PC-3 (cell line): ENCODE data around the gene ZFP62.
"Not testable (repeated sequence)": the region's sequence is repeated elsewhere in the genome, so short reads cannot be mapped to it uniquely, and the experiment has no call there.

ENCODE experiments used
- EZH2 ChIP-seq: fragments of 300-600 bp; sonication (generic); IDR thresholded peaks from one replicate; pipeline ENCODE4 v1.6.1; 2017; ENCODE audit warnings: antibody characterized with exemption, mild to moderate bottlenecking, low read length; ENCODE audit not compliant: unreplicated experiment
- EZH2phosphoT487 ChIP-seq: fragments of 300-600 bp; sonication (generic); IDR thresholded peaks from 2 replicates; pipeline ENCODE4 v1.6.1; 2018; ENCODE audit warnings: mild to moderate bottlenecking, antibody characterized with exemption, low read length, borderline replicate concordance
- TF ChIP-seq, protein P1 (sequence below): fragments of 300-600 bp; sonication (generic); conservative IDR thresholded peaks from 2 replicates; pipeline ENCODE4 v1.5.1; 2017; ENCODE audit warnings: antibody characterized with exemption, low read depth, mild to moderate bottlenecking, low read length

DNA sequence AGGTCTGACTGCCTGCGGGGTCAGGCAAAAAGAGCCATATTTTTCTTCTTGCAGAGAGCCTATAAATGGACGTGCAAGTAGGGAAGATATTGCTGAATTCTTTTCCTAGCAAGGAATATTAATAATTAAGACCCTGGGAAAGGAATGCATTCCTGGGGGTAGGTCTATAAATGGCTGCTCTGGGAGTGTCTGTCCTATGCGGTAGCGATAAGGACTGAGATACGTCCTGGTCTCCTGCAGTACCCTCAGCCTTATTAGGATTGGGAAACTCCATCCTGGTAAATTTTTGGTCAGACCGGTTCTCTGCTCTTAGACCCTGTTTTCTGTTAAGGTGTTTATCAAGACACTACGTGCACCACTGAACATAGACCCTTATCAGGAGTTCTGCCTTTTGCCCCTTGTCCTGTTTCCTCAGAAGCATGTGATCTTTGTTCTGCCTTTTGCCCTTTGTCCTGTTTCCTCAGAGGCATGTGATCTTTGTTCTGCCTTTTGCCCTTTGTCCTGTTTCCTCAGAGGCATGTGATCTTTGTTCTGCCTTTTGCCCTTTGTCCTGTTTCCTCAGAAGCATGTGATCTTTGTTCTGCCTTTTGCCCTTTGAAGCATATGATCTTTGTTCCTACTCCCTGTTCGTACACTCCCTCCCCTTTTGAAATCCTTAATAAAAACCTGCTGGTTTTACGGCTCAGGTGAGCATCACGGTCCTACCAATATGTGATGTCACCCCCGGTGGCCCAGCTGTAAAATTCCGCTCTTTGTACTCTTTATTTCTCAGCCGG is 32.1 kb downstream of the ZFP62 start:
- TF ChIP-seq, protein P1, sequence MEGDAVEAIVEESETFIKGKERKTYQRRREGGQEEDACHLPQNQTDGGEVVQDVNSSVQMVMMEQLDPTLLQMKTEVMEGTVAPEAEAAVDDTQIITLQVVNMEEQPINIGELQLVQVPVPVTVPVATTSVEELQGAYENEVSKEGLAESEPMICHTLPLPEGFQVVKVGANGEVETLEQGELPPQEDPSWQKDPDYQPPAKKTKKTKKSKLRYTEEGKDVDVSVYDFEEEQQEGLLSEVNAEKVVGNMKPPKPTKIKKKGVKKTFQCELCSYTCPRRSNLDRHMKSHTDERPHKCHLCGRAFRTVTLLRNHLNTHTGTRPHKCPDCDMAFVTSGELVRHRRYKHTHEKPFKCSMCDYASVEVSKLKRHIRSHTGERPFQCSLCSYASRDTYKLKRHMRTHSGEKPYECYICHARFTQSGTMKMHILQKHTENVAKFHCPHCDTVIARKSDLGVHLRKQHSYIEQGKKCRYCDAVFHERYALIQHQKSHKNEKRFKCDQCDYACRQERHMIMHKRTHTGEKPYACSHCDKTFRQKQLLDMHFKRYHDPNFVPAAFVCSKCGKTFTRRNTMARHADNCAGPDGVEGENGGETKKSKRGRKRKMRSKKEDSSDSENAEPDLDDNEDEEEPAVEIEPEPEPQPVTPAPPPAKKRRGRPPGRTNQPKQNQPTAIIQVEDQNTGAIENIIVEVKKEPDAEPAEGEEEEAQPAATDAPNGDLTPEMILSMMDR, result not testable (repeated sequence)
- not testable (repeated sequence) for TF ChIP-seq EZH2phosphoT487, EZH2
